ENCODE measurements around the gene IL6R.

Gene IL6R

DNA sequence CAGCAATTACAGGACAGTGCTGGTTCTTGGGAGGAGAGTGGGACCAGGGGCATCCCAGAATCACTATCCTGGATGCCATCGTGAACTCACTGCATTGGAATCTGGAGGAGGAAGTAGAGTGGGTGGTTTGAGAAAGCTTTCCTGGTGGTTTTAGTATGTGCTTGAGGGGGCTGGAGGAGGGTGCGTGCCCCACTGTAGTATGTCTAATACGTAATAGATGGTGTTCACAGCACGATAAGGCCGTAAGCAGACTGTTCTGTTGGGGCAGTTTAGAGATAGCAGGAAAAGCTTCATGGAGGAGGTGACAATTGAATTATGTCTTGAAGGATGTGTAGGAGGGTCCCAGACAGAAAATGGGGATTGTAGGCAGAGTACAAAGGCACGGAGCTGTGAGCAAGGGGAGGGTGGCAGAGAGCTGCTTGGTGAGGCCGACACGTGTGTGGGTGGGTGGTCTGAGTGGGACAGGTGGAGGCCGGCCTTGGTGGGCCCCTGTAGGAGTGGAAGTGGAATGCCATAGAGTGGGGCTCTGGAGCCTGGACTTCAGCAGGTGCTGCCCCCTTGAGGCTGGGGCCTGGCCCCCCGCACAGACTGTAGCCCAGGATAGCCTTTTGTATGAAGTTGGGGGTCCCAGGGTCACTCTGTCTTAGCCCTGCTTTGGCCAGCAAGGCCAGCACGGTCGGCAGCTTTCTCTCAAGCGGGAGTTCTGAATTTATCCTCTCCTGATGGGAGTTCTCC, 37.0 kb downstream of the IL6R start:
- no peak for DNase-seq (ENCODE audit: low read depth)
- H3K4me3 ChIP-seq (ENCODE audit: low read depth, low read length) = no peak overlapping the region

DNA sequence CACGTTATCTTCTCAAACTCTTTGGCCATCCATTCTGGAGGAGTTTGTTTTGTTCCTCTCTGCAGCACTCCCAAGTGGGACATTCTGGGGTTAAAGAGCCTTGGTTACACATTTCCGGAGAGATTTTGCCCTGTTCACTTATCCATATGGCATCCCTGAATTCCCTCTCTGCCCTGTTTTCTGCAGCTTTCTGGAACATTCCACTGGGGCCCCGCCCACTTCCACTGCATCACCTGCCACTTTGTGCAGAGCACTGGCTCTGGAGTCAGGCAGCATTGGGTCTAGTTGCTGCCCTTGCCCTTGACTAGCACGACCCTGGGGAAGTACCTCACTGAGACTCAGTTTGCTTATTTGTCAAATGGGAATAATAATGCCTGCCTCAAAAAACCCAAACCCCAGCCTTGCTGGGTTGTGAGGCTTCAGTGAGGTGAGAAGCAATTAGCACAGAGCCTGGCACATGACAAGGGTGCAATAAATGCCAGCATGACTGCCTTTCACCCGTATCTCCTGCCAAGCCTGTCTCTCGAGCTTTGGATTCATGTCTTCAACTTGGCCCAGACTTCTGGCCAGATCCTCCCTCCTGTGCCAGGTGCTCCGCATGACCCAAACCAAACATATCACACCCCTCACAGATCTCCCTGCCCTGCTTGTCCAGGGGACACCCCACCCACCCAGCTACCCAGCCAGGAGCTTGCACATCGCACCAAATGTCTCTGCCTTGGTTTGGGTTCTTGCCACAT, 38.3 kb downstream of the IL6R start:
- DNase-seq (ENCODE audit: low read depth) = no peak
- no peak overlapping the region for H3K4me3 ChIP-seq (ENCODE audit: low read depth, low read length)

DNA sequence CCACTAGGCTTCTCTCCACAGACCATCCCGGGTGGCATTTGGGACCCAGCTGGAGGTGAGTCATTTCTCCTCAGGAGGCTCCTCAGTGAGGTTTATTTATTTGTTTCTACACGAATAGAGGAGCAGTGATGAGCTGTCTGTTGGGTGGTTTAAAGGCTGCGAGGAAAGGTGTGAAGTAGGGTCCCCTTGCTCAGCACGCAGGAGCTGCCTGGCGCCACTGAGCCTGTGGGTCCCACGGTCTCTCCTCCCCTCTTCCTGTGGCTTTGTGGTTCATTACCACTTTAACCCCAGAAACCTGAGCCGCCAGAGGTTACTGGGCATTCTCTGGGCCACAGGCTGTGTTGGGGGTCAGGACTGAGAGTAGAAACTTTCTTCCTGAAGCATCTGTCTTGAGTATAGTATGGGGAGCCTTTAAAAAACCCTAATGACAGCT, 39.9 kb downstream of the IL6R start:
- no peak overlapping the region for H3K4me3 ChIP-seq (ENCODE audit: low read depth, low read length)
- DNase-seq (ENCODE audit: low read depth) = no peak

DNA sequence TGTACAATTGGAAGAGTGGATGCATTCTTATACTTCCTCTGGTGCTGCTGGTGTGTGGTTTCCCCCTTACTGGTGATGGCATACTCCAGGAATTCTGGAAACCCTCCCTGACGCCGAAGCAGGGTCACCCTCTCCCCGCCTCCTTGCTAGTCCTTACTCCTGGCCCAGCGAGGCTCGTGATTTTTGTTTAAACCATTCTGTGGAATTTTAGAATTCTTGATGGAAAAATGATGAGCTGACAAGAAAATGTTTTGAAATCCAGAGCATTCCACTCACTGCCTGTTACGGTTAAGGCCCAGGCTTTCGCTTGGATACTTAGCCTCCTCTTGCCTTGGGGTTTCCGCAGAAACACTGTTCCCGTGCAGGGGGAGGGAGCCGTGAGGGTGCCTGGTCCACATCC, 41.1 kb downstream of the IL6R start:
- peak; percentile 48 for DNase-seq (ENCODE audit: low read depth)
- H3K4me3 ChIP-seq (ENCODE audit: low read depth, low read length) = no peak overlapping the region

DNA sequence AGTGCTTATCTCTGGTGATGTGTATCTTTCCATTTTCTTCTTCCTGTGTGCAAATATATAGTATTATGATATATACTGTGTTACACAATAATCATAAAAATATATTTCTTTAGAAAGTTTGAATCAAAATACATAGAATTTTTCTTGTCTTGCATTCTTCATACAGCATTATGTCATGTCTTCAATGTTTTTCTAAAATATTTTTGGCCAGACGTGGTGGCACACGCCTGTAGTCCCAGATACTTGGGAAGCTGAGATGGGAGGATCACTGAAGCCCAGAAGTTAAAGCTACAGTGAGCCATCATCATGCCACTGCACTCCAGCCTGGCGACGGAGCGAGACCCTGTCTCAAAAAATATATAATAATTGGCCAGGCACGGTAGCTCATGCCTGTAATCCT, 41.6 kb downstream of the IL6R start:
- H3K4me3 ChIP-seq (ENCODE audit: low read depth, low read length) = no peak overlapping the region
- no peak for DNase-seq (ENCODE audit: low read depth)

DNA sequence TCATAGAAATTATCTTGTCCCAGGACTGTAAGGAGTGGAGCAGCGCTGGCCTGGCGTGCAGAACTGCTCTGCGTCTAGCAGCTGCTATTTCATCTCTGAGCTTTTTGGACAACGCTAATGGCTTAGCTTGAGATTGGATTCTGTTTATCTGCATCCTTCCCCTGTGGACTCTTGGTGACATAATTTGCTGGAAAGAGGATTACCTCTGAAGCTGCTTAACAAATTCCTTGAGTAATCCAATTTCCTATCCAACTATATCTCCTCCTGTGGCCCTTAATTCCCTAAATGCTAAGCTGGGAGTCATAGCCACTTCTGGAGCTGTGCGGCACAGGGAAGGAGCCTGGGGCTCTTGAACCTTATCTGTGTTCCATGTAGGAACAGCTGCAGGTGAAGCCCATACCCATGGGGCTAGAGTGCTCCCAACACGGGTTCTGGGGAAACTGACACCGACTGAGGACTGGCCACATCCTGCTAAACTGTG, 43.2 kb downstream of the IL6R start:
- no peak for DNase-seq (ENCODE audit: low read depth)
- no peak overlapping the region for H3K4me3 ChIP-seq (ENCODE audit: low read depth, low read length)

DNA sequence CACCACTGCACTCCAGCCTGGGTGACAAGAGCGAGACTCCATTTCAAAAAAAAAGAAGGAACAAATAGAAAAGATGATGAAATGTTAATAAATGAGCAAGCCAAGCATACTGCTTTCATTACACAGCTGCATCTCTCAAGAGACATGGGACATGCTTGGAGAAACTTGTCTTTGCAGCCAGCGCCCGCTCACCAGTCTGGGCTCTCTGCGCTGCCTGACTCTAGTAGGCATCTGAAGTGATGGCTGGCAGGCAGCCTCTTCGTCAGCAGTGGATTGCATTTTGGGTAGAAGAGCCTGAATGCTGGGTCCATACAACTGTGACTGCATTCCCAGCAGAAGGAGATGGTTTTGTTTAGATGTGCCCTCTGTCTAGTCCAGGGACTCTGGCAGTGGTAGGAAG, 48.0 kb downstream of the IL6R start:
- H3K4me3 ChIP-seq (ENCODE audit: low read depth, low read length) = no peak overlapping the region
- no peak for DNase-seq (ENCODE audit: low read depth)

DNA sequence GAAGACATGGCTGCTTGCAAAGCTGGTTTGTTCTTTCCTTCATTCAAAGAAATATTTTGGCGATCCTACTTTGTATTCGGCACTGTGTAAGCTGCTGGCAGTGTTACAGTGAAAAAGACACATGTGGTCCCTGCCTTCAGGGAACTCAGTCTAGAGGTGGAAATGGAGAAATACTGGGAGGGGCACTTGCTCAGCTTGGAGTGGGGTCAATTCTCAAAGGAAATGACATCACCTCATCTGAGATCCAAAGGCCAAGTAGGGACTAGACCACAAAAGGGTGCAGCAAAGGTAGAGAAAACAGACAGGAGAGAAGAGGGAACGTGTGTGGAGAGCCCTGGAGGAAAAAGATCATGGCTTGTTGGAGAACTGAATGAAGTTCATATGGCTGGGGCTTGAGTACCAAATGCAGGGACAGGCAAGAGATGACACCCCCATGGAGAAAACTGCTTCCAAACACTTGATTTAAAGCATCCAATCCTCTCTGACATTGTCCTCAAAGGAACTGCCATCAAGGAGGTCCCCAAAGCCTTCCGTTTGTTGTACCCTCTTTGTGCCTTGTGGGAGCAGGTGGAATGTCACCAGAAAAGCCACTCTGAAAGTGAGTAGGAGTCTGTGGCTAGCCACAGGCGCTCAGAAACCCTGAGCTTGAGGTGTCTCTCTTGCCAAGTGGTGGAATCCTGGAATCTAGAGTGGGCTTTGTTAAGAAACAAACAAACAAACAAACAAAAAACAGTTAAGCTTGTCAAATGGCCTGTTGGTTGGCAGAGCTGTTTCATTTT, 48.6 kb downstream of the IL6R start:
- H3K4me3 ChIP-seq (ENCODE audit: low read depth, low read length) = no peak overlapping the region
- DNase-seq (ENCODE audit: low read depth) = peak; percentile 51

DNA sequence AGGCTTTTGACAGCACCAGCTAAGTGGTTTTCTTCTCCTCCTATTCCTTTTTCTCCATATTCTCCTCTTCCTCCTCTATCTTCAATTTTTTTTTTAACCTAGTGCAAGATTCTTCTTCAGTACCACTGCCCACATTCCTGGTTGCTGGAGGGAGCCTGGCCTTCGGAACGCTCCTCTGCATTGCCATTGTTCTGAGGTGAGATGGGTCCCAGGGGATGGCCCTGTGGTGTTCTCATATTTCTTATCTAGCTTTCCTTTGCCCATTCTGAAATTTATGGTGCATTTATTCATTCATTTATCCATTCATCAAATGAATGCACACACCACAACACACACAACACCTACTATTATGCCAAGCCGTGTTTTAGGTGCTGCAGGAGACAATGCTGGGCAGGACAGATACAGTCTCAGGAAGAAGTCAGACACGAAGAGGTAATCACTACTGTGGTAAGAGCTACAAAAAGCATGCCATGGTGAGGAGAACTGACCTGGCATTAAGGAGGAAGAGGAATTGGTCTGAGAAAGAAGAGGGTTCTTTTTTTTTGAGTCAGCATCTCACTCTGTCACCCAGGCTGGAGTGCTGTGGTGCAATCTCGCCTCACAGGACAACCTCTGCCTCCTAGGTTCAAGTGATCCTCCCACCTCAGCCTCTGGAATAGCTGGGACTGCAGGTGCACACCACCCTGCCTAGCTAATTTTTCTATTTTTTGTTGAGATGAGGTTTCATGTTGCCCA, 49.4 kb downstream of the IL6R start:
- no peak for DNase-seq (ENCODE audit: low read depth)
- no peak overlapping the region for H3K4me3 ChIP-seq (ENCODE audit: low read depth, low read length)

DNA sequence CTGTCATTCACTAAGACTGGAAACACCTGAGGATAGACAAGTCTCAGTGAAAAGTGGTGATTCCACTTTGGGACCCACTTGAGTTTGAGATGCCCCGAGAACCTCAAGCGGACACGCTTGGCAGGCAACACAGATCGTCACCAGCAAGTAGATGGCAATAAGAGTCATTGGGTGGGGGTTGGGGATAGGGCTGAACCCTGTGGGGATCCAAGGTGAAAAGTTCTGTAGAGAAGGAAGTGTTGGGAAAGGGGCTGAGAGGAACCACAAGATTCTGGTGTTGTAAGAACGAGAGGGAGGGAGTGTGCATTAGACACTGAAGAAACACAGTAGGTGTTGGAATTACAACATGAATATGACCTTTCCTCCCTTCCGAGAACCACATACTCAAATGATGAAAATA, 51.5 kb downstream of the IL6R start:
- no peak for DNase-seq (ENCODE audit: low read depth)
- no peak overlapping the region for H3K4me3 ChIP-seq (ENCODE audit: low read depth, low read length)

DNA sequence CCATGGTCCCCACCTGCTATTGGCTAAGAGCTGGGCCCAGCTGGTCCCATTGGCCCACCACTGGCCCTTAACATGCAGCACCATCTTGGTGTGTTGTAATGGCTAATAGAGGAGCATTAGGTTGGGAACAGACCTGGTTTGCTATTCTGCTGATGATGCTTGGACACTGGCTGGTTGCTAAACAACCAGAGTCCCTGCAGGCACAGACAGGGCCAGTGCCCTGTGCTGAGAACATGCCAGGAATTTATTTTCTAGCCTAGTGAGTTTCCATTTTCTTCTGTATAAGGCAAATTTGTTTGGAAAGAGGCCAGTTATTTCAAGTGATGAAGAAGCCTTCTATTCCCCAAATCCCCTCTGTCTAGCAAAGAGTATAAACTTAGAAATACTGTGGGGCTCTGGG, 53.9 kb downstream of the IL6R start:
- no peak overlapping the region for H3K4me3 ChIP-seq (ENCODE audit: low read depth, low read length)
- DNase-seq (ENCODE audit: low read depth) = no peak

DNA sequence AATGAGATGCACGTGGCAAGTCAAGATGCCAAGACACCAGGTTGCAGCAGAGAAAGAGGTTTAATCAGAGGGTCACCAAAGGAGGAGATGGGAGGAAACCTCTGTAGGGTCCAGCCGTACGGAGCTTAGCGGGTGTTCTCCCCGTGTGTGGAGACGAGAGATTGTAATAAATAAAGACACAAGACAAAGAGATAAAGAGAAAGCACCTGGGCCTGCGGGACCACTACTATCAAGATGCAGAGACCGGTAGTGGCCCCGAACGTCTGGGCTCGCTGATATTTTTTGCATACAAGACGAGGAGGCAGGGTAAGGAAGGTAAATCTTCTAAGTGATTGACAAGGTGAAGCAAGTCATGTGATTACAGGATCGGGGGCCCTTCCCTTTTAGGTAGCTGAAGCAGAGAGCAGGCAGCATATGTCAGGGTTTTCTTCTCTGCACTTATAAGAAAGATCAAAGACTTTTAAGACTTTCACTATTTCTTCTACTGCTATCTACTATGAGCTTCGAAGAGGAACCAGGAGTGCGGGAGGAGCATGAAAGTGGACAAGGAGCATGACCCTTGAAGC, 55.6 kb downstream of the IL6R start:
- no peak overlapping the region for H3K4me3 ChIP-seq (ENCODE audit: low read depth, low read length)
- DNase-seq (ENCODE audit: low read depth) = no peak

DNA sequence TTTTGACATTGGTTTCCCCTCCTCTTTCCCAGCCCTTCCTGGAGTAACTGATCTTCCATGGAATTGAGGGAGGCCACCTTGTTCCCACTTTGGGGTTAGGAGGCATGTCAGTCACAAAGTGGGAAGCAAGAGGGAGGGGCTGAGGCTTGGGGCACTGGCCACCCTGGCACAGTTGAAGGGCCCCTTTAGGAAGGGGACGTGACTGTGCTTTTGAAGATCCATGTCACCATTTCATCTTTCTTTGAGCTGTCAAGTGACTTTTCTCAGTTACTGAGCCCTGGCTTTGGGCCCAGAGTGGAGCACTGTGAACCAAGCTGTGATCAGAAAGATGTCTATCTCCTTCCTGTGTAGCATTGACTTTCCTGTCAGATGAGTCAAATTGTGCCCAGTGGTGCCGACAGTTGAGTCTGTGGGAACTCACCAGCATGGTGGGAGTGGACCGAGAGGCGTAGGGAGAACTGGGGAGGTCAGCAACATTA, 58.4 kb downstream of the IL6R start:
- no peak for DNase-seq (ENCODE audit: low read depth)
- no peak overlapping the region for H3K4me3 ChIP-seq (ENCODE audit: low read depth, low read length)

DNA sequence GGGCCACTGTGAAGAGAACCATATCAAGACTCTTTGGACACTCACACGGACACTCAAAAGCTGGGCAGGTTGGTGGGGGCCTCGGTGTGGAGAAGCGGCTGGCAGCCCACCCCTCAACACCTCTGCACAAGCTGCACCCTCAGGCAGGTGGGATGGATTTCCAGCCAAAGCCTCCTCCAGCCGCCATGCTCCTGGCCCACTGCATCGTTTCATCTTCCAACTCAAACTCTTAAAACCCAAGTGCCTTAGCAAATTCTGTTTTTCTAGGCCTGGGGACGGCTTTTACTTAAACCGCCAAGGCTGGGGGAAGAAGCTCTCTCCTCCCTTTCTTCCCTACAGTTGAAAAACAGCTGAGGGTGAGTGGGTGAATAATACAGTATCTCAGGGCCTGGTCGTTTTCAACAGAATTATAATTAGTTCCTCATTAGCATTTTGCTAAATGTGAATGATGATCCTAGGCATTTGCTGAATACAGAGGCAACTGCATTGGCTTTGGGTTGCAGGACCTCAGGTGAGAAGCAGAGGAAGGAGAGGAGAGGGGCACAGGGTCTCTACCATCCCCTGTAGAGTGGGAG, 60.6 kb downstream of the IL6R start:
- no peak overlapping the region for H3K4me3 ChIP-seq (ENCODE audit: low read depth, low read length)
- DNase-seq (ENCODE audit: low read depth) = no peak

DNA sequence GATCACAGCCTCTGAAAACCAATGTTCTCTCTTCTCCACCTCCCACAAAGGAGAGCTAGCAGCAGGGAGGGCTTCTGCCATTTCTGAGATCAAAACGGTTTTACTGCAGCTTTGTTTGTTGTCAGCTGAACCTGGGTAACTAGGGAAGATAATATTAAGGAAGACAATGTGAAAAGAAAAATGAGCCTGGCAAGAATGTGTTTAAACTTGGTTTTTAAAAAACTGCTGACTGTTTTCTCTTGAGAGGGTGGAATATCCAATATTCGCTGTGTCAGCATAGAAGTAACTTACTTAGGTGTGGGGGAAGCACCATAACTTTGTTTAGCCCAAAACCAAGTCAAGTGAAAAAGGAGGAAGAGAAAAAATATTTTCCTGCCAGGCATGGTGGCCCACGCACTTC, 61.1 kb downstream of the IL6R start:
- no peak for DNase-seq (ENCODE audit: low read depth)
- H3K4me3 ChIP-seq (ENCODE audit: low read depth, low read length) = no peak overlapping the region

DNA sequence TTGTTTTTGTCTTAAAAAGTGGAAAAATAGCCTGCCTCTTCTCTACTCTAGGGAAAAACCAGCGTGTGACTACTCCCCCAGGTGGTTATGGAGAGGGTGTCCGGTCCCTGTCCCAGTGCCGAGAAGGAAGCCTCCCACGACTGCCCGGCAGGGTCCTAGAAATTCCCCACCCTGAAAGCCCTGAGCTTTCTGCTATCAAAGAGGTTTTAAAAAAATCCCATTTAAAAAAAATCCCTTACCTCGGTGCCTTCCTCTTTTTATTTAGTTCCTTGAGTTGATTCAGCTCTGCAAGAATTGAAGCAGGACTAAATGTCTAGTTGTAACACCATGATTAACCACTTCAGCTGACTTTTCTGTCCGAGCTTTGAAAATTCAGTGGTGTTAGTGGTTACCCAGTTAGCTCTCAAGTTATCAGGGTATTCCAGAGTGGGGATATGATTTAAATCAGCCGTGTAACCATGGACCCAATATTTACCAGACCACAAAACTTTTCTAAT, 61.8 kb downstream of the IL6R start:
- no peak overlapping the region for H3K4me3 ChIP-seq (ENCODE audit: low read depth, low read length)
- DNase-seq (ENCODE audit: low read depth) = no peak

DNA sequence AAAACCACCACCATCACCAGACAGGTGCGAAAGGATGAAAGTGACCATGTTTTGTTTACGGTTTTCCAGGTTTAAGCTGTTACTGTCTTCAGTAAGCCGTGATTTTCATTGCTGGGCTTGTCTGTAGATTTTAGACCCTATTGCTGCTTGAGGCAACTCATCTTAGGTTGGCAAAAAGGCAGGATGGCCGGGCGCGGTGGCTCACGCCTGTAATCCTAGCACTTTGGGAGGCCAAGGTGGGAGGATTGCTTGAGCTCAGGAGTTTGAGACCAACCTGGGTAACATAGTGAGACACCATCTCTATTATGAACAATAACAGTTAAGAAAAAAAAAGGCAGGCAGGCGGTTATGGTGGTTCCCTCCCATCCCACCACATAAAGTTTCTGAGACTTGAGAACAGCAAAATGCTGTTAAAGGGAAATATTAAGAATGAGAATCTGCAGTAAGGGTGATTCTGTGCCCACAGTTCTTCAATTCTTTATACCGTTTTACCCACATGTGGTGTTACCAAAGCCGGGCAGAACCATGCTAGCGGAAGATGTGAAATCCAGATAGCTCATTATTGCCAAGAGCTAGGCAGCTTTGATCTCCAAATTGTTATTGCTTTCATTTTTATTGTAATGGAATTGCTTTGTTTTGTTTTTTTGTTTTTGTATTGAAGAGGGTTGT, 62.4 kb downstream of the IL6R start:
- H3K4me3 ChIP-seq (ENCODE audit: low read depth, low read length) = no peak overlapping the region
- DNase-seq (ENCODE audit: low read depth) = no peak

DNA sequence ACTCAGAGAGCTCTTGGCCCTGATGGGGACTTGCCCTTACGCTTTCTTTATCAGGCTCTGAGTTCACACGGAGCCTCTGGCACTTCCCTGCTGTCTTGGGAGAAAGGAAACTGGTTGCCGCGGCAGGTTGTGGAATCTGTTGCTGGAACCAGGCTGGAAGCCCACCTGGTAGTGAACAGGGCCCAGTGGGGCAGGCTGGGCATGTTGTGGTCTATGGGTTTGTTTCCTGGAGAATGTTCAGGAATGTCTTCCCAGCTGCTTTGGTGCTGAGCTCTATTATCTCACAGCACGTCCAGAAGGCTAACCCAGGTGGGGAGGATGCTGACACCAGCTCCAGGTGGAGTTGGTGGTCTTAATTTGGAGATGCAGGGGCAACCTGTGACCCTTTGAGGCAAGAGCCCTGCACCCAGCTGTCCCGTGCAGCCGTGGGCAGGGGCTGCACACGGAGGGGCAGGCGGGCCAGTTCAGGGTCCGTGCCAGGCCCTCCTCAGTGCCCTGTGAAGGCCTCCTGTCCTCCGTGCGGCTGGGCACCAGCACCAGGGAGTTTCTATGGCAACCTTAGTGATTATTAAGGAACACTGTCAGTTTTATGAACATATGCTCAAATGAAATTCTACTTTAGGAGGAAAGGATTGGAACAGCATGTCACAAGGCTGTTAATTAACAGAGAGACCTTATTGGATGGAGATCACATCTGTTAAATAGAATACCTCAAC, 63.5 kb downstream of the IL6R start:
- no peak overlapping the region for H3K4me3 ChIP-seq (ENCODE audit: low read depth, low read length)
- no peak for DNase-seq (ENCODE audit: low read depth)

Measured in skeletal muscle cell (primary cell).